Measurements from ENCODE around the gene IL16.
"Not testable (repeated sequence)": the region's sequence is repeated elsewhere in the genome, so short reads cannot be mapped to it uniquely, and the experiment has no call there.

IL16 gene

GRCh38 chr15:81174792-81175327 is 21.8 kb upstream of the IL16 start:
- no peak for DNase-seq

- no peak for DNase-seq
These were observed 21.2 kb upstream of the IL16 start for GRCh38 chr15:81175496-81175895.

- no peak for DNase-seq
These were observed 20.3 kb upstream of the IL16 start for GRCh38 chr15:81176291-81176893.

- DNase-seq, result no peak
These were observed 18.3 kb upstream of the IL16 start for GRCh38 chr15:81178365-81178764.

GRCh38 chr15:81181220-81181619 is 15.5 kb upstream of the IL16 start:
- no peak for DNase-seq

- no peak for DNase-seq
These were observed 14.5 kb upstream of the IL16 start for GRCh38 chr15:81182031-81182755.

GRCh38 chr15:81182756-81183438 is 13.8 kb upstream of the IL16 start:
- DNase-seq, result no peak

- DNase-seq, result no peak
These were observed 13.3 kb upstream of the IL16 start for GRCh38 chr15:81183439-81183775.

GRCh38 chr15:81184188-81184587 is 12.5 kb upstream of the IL16 start:
- DNase-seq, result no peak

GRCh38 chr15:81185631-81186295 is 10.9 kb upstream of the IL16 start:
- DNase-seq, result no peak

GRCh38 chr15:81188354-81188753 is 8.3 kb upstream of the IL16 start:
- no peak for DNase-seq

- DNase-seq, result no peak
These were observed 6.9 kb upstream of the IL16 start for GRCh38 chr15:81189583-81190283.

- DNase-seq, result no peak
These were observed 5.7 kb upstream of the IL16 start for GRCh38 chr15:81190922-81191507.

- DNase-seq, result no peak
These were observed 5.0 kb upstream of the IL16 start for GRCh38 chr15:81191701-81192100.

GRCh38 chr15:81194723-81195122 is 2.0 kb upstream of the IL16 start:
- DNase-seq, result no peak

GRCh38 chr15:81195339-81195864 is 1.3 kb upstream of the IL16 start:
- DNase-seq, result no peak

GRCh38 chr15:81197255-81197630 is 564 bp downstream of the IL16 start:
- no peak for DNase-seq

GRCh38 chr15:81197688-81198281 is 1.1 kb downstream of the IL16 start:
- no peak for DNase-seq

- DNase-seq, result no peak
These were observed 2.5 kb downstream of the IL16 start for GRCh38 chr15:81199031-81199779.

GRCh38 chr15:81206018-81206417 is 9.3 kb downstream of the IL16 start:
- DNase-seq, result no peak

- not testable (repeated sequence) for DNase-seq
These were observed 11.3 kb downstream of the IL16 start for GRCh38 chr15:81207987-81208386.
